GM20431 (cell line): Measurements from ENCODE around the gene BRD3.

ENCODE experiments used
- in situ Hi-C: fragments of 300-500 bp; cut with MseI, MboI; formaldehyde crosslinking; loops from one replicate; pipeline ENCODE4 v1.15.0; 2020; ENCODE audit warnings: low sequenced_read_pairs; ENCODE audit not compliant: unreplicated experiment

The BRD3 gene

DNA sequence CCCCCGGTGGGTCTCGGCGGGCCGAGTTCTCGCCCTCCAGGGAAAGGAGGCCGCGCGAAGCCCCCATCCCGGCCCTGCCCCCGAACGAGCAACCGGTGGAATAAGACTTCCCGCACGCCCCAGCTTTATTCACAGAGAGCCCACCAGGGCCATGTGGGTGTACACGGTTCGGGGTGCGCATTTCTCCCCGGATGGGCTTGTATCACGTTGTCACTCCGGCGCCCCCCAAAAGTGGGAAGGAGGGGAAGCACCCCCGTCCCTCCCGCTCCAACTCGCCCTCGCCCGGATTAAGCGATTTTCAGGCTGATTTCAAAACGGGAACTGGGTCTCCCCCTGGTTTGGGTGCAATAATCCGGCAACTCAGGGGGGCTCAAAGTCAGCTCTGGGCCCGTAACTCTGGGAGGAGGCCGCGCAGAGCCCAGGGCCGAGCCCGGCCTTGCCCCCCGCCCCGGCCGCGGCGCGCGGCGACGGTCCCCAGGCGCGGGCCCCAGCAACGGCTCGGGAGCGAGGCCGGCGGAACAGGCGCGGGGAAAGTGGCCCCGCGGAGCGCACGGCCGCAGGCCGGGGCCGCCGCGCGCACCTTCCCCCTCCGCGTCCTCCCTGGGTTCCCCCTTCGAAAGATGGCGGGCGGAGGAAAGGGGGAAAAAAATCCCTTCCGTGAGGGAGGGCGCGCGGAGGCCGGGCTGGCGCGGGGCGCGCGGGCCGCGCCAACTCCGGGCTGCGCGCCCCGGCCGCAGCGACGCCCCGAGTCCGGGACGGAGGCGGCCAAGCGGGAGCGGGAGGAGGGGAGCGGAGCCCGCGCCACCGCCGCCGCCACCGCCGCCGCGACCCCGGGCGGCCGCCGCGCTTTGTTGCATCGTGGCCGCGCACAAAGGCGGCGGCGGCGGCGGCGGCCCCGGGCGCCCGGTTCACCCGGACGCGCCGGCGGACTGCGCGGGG, 644 bp downstream of the BRD3 start:
- in situ Hi-C loops, result no loop called here

DNA sequence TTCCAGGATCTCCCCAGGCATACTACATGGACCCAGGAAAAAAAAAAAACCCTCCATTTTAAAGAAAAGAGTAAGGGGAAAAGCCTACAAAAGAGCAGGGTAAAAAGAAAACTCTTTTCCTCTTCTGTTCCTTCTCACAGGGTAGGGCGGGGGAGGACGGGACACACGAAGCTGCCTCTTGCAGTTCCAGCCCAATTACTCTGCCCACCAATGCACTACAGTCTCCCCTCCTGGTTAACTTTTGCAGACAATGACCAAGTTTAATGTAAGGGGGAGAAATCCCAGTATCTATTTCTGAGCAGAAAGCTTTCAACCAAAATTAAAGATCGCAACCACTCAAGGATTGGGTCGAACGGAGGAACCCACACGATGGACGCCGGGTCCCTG, 1.3 kb downstream of the BRD3 start:
- in situ Hi-C loops, result no loop called here

DNA sequence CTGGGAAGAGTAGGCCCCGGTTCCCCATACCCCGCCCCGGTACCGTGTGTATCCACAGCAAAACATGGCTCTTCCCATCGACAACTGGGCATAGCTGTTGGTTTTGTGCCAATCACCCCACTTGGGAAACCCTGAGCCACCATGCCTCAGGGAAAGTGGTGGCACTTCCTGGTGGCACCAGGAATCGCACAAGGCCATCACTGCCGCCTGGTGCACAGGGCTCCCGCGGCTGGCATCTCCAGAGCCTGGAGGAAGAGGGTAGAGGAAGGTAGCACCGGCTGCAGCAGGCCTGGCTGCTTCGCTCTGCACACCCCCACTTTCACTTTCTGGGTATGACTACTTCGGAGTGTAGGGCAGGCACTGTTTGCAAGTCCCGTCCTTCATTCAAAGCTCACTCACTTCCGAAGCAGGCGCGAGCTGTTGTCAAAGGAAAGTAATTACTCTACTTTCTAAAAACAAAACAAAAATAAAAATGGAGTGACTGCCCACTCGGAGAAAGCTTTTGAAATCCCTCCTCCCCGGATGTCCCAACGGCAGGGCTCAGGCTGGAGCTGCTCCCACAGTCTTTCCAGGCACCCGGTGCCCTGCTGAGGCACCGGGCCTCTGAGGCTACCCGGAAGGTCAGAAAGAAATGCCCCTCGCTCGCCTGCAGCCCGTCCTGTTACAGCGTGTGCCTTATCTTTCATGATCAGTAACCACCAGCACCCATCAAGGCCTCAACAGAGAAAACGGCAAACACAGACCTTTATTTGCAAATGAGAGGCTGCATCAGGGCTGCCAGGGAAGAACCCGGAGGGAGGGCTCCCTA, 2.0 kb downstream of the BRD3 start:
- in situ Hi-C loops, result no loop called here

DNA sequence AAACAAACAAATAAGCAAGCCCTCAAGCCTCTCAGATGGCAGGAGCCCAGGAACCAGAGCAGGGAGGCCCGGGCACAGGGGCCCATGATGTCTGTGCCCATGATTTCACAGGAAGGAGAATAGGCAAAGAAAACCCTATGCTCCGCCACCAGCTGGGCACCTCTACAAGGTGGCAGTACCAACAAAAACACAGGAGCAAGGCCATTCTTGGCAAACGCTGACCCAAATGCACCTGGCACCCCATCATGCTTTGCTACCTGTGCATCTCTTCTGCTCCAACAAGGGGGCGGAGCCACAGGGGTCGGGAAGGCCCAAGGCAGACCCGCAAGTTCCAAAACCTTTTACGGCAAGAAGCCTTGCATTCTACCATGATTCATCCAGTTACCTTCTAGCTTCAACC, 3.1 kb downstream of the BRD3 start:
- in situ Hi-C loops, result no loop called here

DNA sequence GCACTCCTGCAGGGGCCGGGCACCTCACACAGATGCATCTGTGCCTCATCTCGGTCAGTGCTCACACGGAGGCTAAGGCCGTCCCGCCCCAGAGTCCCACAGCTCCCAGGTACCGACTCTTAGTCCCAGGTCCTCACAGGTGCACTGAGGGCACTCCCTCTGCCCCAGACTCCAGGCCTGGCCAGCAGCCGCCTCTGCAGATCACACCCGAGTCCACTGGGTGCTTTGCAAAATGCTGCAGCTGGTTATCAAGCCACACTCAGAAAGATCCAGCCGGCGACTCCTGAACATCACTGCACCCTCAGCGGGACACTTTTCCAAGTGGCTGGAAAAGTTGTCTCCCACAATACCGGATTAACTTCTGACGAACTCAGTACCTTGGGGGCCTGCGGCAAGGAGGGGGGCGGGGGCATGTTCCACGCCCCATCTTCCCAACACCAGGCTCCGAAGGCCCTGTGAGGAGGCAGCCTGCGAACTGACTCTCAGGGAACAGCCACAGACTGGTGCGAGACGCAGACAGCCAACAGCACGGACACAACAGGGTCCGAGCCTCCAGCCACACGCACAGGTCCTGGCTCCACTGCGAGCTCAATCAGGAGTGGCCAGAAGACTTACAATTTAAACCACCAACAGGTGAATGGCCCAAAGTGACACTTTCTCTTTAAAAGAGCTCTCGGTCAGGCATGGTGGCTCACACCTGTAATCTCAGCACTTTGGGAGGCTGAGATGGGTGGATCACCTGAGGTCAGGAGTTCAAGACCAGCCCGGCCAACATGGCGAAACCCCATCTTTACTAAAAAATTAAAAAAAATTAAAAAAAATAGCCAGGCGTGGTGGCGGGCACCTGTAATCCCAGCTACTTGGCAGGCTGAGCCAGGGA, 4.0 kb downstream of the BRD3 start:
- in situ Hi-C loops, result no loop called here

DNA sequence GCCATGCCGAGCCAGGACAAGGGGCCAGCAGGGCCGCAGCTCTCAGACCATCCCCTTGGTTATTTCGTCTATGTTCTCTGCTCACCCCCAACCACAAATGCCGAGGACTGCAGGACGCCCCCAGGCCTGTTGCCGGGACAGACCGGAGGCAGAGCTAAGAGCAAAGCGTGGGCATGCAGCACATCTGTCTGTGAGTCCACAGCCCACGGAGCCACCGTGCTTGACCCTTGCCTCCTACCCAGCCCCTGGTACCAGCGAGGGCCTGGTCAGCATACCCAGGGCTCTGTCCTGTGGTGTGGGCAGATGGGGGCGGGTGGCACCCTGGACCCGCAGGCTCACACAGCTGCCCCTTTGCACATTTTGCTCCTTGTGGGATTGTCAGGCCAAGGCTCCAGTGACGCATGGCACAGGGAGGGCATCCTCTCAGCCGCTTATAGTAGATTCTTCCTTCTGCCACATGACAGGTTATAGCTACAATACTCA, 4.7 kb downstream of the BRD3 start:
- in situ Hi-C loops, result no loop called here

DNA sequence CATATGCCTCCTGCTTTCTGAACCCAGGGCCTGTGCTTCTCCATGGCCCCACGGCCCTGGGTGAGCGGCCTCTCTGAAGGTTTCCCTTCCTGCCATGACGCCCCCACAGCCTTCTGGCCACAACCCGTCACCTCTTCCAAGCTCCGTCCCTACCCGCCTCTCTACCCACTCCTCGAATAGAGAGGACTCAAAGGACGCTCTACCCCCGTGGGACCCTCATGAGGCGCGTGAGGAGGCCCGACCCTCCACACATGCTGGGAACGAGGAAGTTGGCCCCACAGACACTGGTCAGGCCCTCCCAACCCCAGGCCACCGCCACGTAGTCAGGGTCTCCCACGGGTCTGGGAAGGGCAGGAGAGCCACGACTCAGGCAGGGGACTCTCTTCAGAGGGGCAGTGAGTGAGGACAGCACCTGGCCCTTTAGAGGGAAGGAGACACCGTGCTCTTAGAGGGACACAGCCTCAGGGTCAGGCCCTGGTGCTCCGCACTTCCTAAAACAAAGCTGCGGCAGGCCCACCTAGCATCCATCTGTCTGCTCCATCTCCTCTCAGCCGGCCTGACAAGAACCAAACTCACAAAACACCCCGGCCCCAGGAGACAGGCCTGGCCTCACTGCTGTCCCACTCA, 5.3 kb downstream of the BRD3 start:
- in situ Hi-C loops, result no loop called here

DNA sequence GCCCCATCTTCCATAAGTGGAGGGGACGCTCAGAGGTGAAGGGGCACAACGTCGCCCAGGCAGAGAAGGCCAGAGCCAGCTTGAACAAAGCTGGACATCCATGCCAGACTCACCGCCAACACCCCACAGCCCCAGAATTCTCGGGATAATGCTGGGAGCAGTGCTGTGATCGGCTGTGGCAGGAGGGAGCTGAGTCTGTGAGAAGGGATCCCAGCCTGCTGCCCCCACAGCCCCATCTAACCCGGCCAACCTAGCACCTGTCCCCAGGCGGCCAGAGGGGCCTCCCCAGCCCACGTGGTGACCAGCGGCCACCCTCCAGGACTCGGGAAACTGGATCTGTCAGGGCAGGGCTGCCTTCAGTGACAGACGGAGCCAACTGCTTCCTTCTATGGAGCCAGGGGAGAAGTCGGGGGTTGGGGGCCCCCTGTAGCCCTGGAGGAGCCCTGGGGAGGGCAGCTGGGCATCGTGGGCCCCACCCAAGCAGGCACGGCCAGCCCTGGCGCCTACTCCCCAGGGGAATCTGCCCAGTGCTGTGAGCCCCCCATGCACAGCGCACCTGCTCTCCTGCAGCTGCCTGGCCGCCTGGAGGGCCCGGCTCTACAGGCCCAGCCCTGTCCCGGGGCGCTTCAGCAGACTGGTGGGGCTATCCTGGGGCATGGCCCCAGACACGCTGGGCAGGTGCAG, 6.0 kb downstream of the BRD3 start:
- in situ Hi-C loops, result no loop called here

DNA sequence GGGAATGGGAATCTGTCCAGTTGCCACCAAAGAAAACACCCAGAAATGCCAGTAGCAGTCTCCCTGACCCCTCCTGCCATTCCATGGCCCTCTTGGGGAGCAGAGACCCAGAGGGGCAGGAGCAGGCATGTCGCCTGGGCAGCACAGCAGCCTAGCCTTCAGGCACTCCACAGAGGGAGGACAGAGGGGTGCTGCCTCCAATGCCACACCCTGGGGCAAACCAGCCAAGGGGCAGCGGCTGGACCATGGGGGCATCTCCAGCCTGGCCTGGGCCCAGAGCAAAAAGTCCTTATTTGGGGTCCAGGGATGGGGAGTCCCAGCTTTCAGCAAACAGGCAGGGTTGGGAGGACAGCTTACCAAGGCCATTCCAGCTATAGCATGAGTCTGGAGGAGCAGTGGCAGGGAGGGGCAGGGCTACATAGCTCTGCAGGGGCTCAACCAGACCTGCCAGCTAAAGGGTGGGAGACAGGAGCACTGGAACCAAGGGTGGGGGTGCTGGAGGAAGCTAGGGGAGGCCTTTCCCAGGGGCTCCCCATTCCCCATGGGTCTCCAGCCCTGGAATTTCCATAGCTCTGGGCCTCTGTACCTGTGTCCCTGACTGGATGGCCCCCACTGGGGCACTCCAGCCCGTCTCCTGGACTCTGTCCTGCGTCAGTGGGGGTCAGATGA, 6.7 kb downstream of the BRD3 start:
- in situ Hi-C loops, result no loop called here

DNA sequence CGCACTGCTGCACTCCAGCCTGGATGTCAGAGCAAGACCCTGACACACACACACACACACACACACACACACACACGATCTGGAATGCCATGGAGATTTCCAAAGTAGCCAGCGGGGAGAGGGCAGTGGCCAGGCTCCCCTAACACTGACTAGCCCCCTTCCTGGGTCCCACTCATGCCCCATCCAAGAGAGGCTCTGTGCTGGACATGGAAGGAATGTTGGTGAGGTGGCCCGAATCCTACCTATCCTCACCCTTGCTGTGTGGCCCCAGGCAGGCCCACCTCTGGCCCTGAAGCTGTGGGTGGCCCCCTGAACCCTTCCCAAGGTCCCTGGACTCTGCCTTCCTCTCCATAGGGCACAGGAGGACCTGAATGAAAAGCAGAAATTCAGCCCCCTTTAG, 7.3 kb downstream of the BRD3 start:
- in situ Hi-C loops, result no loop called here

DNA sequence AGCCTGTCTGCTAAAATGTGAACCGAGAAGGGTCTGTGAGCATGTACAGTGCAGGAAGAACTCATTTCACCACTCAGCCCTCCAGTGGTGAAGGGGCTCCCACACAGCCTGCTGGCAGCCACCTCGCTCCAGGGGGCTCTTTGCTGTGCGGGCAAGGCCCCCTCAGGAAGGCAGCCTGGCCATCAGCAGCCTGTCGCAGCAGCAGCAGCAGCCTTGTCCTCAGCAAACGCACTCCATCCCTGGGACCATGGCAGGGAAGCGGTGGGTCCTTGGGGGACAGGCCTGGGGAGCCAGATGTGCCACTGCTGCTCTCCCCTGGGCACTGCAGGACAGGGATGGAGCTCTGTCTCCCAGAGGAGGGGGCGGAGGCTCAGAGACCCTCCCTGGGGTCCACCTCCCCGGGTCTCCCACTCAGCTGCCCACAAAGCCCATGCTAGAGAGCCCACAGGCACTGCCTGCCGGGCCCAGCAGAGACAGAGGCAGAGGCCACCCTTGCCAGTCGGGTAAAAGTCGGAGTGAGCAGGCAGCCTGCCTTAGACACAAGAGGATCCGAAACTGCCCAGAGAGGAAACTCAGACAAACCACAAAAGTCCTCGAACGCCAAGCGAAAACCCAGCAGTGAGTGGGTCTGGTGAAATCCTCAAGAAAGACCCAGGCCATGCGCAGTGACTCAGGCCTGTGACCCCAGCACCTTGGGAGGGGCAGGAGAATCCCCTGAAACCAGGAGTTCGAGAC, 8.0 kb downstream of the BRD3 start:
- in situ Hi-C loops, result no loop called here

DNA sequence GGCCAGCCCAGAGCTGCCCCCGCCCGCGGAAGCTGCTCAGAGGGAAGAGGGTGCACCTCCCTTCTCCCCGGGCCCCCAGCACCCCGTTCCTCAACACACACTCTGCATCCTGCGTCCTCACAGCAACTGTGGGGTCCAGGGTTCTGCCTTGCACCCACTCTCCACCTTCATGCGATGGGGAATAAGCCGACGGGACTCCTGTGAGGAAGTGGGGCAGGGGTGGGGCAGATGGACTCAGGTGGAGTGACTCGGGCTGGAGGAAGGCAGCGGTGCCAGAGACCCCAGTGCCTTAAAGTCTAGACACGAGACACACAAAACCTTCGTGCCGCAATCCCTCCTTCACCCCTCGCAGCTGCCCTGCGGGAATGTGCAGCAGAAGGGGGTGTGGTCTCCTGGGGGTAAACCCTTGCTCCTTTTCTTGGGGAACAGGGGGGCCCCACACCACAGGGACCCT, 8.6 kb downstream of the BRD3 start:
- in situ Hi-C loops, result no loop called here

DNA sequence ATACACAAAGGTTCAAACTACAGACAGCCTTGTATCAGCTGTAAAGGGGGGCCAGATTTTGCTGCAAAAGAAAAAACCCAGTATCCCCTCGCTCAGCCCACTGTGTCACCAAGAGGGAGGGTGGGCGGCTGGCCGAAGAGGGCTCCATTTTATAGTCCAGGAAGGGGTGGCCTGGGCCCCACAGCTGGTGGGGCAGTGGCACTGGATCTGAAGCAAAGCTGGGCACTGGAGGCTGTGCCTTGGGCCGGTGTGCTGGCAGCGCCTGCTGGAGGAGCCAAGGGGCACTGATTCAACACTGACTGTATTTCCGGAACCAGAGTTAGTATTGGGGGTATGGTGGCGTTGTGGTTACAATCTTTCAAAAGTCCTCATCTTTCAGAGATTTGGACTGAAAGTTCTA, 9.1 kb downstream of the BRD3 start:
- in situ Hi-C loops, result no loop called here

DNA sequence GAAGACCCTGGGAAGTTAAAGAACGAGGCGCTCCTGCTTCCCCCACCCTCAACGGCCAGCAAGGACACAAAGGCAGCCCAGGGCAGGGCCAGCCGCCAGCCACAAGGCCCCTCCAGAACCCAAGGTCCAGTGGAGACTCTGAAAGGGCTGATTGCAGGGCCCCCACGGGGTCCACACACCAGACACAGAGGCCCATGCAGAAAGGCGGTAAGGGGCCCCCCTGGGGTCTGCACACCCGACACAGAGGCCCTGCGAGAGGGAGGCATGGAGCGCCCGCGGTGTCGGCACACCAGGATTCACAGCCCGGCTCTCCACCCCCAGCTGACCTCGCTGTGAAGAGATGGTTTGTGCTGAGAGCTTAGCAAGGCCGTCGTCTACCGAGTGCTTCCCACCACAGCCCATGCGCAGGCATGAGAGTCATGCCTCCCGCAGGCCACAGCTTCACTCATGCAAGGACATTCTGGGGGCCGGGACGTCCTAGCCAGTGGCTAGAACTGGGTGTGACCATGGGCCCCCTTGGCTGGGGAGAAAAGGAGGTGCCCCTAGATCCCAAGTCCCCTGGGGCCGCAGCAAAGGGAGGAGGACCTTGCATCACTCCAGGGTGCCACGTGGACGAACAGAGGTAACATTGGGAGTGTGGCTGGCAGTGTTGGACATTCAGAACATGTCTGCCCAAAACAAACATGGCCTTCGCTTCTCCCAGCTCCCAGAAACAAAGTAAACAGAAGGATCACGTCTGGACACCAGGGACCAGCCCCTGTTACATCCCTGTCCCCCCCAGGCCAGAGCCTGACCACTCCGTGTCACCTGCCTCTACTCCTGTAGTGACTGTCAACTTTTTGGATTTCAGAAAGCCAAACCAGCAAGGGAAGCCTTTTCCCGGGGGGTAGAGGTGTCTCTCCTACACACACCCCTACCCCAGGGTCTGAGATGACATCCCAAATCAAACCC, 9.8 kb downstream of the BRD3 start:
- in situ Hi-C loops, result no loop called here

DNA sequence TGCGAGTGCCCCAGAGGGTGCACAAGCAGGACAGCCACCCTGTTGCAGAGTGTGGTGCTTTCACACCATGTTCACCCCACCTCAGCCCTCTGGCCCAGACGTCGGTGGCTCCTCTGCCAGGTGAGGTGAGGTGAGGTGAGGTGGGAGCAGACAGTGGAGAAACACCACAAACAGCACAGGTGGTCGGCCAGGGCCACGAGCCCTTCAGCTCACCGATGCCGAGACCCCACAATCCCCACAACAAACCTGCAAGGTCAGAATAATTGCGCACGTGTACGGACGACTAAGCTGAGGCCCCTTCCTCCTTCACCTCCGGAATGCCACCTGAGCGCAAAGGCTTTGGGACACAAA, 10.5 kb downstream of the BRD3 start:
- in situ Hi-C loops, result no loop called here

DNA sequence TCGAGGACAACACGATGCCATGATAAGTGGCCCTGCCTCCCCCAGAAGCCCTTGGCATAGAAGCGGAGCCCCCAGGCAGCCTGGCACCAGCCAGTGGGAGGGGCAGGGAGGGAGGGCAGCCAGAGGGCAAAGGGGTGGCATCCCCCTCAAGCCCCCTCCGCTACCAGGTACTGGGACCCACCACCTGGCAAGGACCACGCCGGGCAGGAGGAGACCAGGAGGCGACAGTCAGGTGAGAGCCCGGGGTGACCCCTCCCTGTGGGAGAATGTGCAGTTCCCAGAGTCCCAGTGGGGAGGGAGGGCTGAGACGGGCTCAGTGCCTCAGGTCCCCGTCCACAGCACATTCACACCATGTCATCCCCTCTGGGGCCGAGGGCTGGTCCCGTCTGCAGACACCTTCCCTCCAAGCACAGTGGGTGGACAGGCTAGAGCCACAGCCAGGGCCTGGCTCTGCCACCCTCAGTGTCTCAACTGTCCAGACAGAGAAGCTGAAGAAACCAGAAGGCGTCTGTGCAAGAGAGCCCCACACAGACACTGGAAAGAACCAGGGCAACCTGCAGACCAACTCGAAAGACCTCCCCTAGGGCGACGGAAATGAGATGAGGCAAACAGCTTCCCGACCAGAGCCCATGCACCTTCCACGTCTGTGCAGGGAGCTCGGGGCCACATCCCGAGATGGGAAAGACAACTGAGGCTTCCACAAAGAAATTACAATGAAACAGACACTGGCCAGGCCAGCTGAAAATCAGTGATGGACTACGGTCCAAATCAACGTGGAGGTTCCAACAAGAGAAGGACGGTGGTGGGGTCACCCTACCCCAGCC, 11.1 kb downstream of the BRD3 start:
- in situ Hi-C loops, result no loop called here
